AG10803 (cell line): Measurements from ENCODE around the gene KLHL29.

Experiments used
- DNase-seq: peaks from one replicate; pipeline ENCODE4 v3.0.0; 2010; ENCODE audit warnings: low read depth
- H3K4me3 ChIP-seq: 2 replicates; pipeline ENCODE4 v1.5.1; 2011; ENCODE audit warnings: mild to moderate bottlenecking, low read length, control low read depth
- CTCF ChIP-seq: conservative IDR thresholded peaks from 2 replicates; pipeline ENCODE4 v1.5.1; 2011; ENCODE audit warnings: mild to moderate bottlenecking, low read length, control low read depth, inconsistent platforms

The KLHL29 gene

DNA sequence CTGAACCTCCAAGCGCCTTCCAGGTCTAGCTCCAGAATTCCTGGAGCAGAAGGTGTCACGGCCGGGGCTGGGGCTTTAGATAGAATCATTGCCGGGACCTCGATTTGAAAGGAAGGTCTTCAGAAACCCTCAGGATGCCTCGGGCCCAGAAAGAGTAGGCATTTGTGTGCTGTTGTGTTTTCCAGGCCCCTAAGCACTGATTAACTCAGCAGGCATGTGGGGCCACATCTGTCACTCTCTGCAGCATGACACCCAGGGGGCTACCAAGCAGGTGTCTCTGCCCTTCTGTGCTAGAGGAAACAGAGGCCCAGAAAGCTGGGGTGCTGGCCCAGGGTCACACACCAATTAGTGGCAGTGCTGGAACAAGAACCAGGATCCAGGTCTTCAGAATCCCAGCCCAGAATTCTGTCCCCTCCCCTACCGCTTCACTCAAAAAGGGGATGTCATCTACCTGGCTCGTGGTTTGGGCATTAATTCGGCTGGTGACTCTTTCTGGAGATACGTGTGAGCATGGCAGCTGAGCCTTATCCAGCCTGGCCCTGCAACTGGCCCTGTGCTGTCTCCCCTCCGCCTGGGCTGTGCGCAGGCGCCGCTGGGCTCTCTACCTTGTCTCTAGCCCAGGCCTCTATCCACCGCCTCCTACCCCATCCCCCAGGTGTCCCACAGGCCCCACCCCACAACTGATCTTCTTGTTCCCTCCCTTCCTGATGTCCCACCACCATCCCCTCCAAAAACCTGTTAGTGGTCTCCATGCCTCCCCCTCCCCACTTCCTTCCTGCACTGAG lies 296.6 kb downstream of the KLHL29 start:
- H3K4me3 ChIP-seq, result no peak overlapping the region
- TF ChIP-seq CTCF, result no peak
- no peak for DNase-seq

GRCh38 chr2:23682481-23682880 lies 297.5 kb downstream of the KLHL29 start:
- H3K4me3 ChIP-seq, result no peak overlapping the region
- no peak for DNase-seq
- no peak for TF ChIP-seq CTCF

DNA sequence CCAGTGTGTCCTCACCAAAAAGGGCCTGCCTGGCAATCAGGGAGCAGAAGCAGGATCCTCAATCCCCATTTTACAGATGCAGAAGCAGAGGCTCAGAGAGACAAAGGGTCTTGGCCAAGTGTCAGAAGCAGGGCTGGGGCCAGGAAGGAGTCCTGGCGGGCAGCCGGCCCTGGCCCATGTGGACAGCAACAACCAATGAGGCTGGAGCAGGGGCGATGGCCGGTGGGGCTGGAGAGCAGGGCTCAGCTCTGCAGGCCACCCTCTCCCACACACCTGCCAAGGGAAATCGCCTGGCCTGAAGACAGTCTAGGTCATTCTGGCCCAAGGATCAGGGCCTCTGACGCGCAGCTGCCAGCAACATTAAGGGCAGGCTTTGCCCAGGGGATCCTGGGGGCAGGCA lies 298.0 kb downstream of the KLHL29 start:
- TF ChIP-seq CTCF, result no peak
- H3K4me3 ChIP-seq, result no peak overlapping the region
- DNase-seq, result no peak

GRCh38 chr2:23684395-23685176 lies 299.6 kb downstream of the KLHL29 start:
- TF ChIP-seq CTCF, result no peak
- DNase-seq, result no peak
- H3K4me3 ChIP-seq, result no peak overlapping the region

- DNase-seq, result no peak
- no peak overlapping the region for H3K4me3 ChIP-seq
- no peak for TF ChIP-seq CTCF
Measured at GRCh38 chr2:23685181-23685580, 300.2 kb downstream of the KLHL29 start.

GRCh38 chr2:23685706-23686105 lies 300.7 kb downstream of the KLHL29 start:
- no peak overlapping the region for H3K4me3 ChIP-seq
- no peak for DNase-seq
- TF ChIP-seq CTCF, result no peak

DNA sequence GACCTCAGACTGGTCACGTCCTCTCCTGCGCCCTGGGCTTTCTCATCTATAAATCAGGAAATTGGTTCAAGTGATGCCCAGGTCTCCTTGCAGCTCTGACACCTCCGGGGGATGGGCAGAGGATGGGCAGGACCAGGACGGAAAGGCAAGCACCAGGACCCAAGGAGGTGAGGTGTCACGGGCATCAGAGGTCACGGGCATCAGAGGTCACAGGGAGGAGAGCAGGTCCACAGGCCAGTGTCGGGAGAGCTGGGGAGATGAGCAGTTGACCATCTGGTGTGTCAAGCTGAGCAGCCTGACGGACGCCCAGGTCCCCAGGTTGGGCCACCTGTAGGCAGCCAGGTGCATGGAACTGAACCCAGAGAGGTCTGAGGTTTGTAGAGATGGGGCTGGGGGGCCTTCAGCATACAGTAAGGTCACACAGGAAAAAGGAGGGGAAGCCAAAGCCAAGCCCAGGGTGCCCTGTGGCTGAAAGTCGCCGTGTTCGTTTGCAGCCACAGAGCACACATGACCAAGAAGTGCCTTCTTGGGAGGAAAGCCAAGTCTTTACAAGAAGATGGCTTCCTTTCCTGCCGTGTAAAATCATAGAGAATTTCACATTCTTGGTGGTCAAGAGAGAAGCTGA lies 301.5 kb downstream of the KLHL29 start:
- no peak for TF ChIP-seq CTCF
- H3K4me3 ChIP-seq, result no peak overlapping the region
- no peak for DNase-seq
